ENCODE data around the gene DEXI. TPM values are rescaled to one million over a fixed set of nuclear protein-coding genes. Genes with fewer than 3 reads are reported as not detected.
"Not testable (repeated sequence)": the region's sequence is repeated elsewhere in the genome, so short reads cannot be mapped to it uniquely, and the experiment has no call there.

DEXI gene
- total RNA-seq, 1 donor from 2014 or later: 35.6 TPM

GRCh38 chr16:10927497-10928112 is 14.7 kb downstream of the DEXI start:
- no peaks in the 10 kb centered on the region for H3K27me3 Mint-ChIP-seq (ENCODE audit: low read depth)
- no peaks in the 10 kb centered on the region for H3K4me1 Mint-ChIP-seq
- no peak for DNase-seq (ENCODE audit: low read depth, low spot score)
- H3K9me3 Mint-ChIP-seq: no peaks in the 10 kb centered on the region
- H3K36me3 Mint-ChIP-seq (ENCODE audit: low read depth): peaks cover 4% of the 10 kb centered on the region
- no peak for TF ChIP-seq CTCF (conservative IDR thresholded peaks at IDR 0.05)
- no peak overlapping the region for H3K4me3 Mint-ChIP-seq
- no peak overlapping the region for H3K27ac Mint-ChIP-seq (ENCODE audit: unreplicated experiment)

- Mint-ChIP-seq H3K27me3 (ENCODE audit: low read depth) (no peaks in the 10 kb centered on the region), H3K9me3 (no peaks in the 10 kb centered on the region), H3K4me1 (no peaks in the 10 kb centered on the region)
Observed at GRCh38 chr16:10926867-10927266, 15.4 kb downstream of the DEXI start.

GRCh38 chr16:10926094-10926493 is 16.2 kb downstream of the DEXI start:
- Mint-ChIP-seq H3K27me3 (ENCODE audit: low read depth) (no peaks in the 10 kb centered on the region), H3K9me3 (no peaks in the 10 kb centered on the region), H3K4me3 (no peak overlapping the region), H3K4me1 (no peaks in the 10 kb centered on the region), H3K27ac (ENCODE audit: unreplicated experiment) (no peak overlapping the region), H3K36me3 (ENCODE audit: low read depth) (peaks cover 4% of the 10 kb centered on the region)
- TF ChIP-seq CTCF (conservative IDR thresholded peaks at IDR 0.05): no peak
- DNase-seq (ENCODE audit: low read depth, low spot score): no peak

More at GRCh38 chr16:10926867-10927266, 15.4 kb downstream of the DEXI start:
- no peak for DNase-seq (ENCODE audit: low read depth, low spot score)
- Mint-ChIP-seq H3K36me3 (ENCODE audit: low read depth) (peaks cover 4% of the 10 kb centered on the region), H3K27ac (ENCODE audit: unreplicated experiment) (no peak overlapping the region), H3K4me3 (no peak overlapping the region)
- no peak for TF ChIP-seq CTCF (conservative IDR thresholded peaks at IDR 0.05)

GRCh38 chr16:10925285-10925684 is 17.0 kb downstream of the DEXI start:
- H3K4me1 Mint-ChIP-seq; DNase-seq (ENCODE audit: low read depth, low spot score); H3K27me3 Mint-ChIP-seq (ENCODE audit: low read depth); H3K27ac Mint-ChIP-seq (ENCODE audit: unreplicated experiment); H3K4me3 Mint-ChIP-seq; H3K36me3 Mint-ChIP-seq (ENCODE audit: low read depth); H3K9me3 Mint-ChIP-seq: not testable (repeated sequence)

GRCh38 chr16:10923650-10924214 is 18.5 kb downstream of the DEXI start:
- Mint-ChIP-seq H3K4me1 (peaks cover 2% of the 10 kb centered on the region), H3K4me3 (no peak overlapping the region), H3K27ac (ENCODE audit: unreplicated experiment) (peak overlapping the region; percentile 19), H3K9me3 (no peaks in the 10 kb centered on the region), H3K27me3 (ENCODE audit: low read depth) (no peaks in the 10 kb centered on the region), H3K36me3 (ENCODE audit: low read depth) (peaks cover 4% of the 10 kb centered on the region)
- TF ChIP-seq CTCF (conservative IDR thresholded peaks at IDR 0.05): no peak
- no peak for DNase-seq (ENCODE audit: low read depth, low spot score)

- Mint-ChIP-seq H3K4me1 (peaks cover 5% of the 10 kb centered on the region), H3K27ac (ENCODE audit: unreplicated experiment) (peak overlapping the region; percentile 19), H3K27me3 (ENCODE audit: low read depth) (no peaks in the 10 kb centered on the region), H3K9me3 (no peaks in the 10 kb centered on the region), H3K36me3 (ENCODE audit: low read depth) (peaks cover 4% of the 10 kb centered on the region), H3K4me3 (no peak overlapping the region)
- TF ChIP-seq CTCF (conservative IDR thresholded peaks at IDR 0.05): no peak
- no peak for DNase-seq (ENCODE audit: low read depth, low spot score)
Observed at GRCh38 chr16:10923146-10923649, 19.1 kb downstream of the DEXI start.

All from neural crest cell (in vitro differentiated cells).